ENCODE measurements around the gene SLC37A1. TPM values are rescaled to one million over a fixed set of nuclear protein-coding genes. Genes with fewer than 3 reads are reported as not detected.
A peak's percentile ranks its signal among the peaks of the same experiment; 100 is the strongest.

Gene SLC37A1
- total and polyA plus RNA-seq, 9 of the 15 experiments (the other 6 are each of a cell fraction or from before 2014, with no cell fraction given), result 0.06 to 3.4 (median 0.40) TPM

- TF ChIP-seq ASH1L (IDR thresholded peaks at IDR 0.05; ENCODE audit: borderline replicate concordance, low read depth, partially characterized antibody), result no peak
- no peak for TF ChIP-seq ZNF140 (CRISPR knock-in tag; IDR thresholded peaks at IDR 0.05)
- TF ChIP-seq ZKSCAN1 (IDR thresholded peaks at IDR 0.05; ENCODE audit: low read depth, low read length), result 0 out of 2 replicates have a peak, but pooled peaks have one; percentile 51
- TF ChIP-seq, protein P1, sequence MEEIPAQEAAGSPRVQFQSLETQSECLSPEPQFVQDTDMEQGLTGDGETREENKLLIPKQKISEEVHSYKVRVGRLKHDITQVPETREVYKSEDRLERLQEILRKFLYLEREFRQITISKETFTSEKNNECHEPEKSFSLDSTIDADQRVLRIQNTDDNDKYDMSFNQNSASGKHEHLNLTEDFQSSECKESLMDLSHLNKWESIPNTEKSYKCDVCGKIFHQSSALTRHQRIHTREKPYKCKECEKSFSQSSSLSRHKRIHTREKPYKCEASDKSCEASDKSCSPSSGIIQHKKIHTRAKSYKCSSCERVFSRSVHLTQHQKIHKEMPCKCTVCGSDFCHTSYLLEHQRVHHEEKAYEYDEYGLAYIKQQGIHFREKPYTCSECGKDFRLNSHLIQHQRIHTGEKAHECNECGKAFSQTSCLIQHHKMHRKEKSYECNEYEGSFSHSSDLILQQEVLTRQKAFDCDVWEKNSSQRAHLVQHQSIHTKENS (CRISPR knock-in tag; IDR thresholded peaks at IDR 0.05), result no peak
- TF ChIP-seq ETV6 (IDR thresholded peaks at IDR 0.05; ENCODE audit: borderline replicate concordance in 1 of 2, low read depth in 2 of 2, low read length in 1 of 2), result no peak
- no peak for TF ChIP-seq ETV6 (CRISPR knock-in tag; IDR thresholded peaks at IDR 0.05; ENCODE audit: borderline replicate concordance)
- TF ChIP-seq TBP (optimal IDR thresholded peaks at IDR 0.05; ENCODE audit: low read depth, low read length), result no peak
- no peak for TF ChIP-seq ZNF79 (CRISPR knock-in tag; IDR thresholded peaks at IDR 0.05; ENCODE audit: low read depth)
- TF ChIP-seq ZNF778 (CRISPR knock-in tag; IDR thresholded peaks at IDR 0.05), result no peak
- 0 out of 2 replicates have a peak, but pooled peaks have one; percentile 13 for TF ChIP-seq CREM (IDR thresholded peaks at IDR 0.05; ENCODE audit: low read depth)
- TF ChIP-seq ZEB2 (IDR thresholded peaks at IDR 0.05), result no peak
- TF ChIP-seq SP1 (CRISPR knock-in tag; IDR thresholded peaks at IDR 0.05), result no peak
- TF ChIP-seq HMG20B (CRISPR knock-in tag; IDR thresholded peaks at IDR 0.05), result no peak
- TF ChIP-seq MTA1 (IDR thresholded peaks at IDR 0.05; ENCODE audit: borderline replicate concordance), result no peak; the same call in 1 of the 2 replicates
- TF ChIP-seq ZMIZ1 (IDR thresholded peaks at IDR 0.05; ENCODE audit: low read depth in 2 of 2, low read length in 2 of 2), result no peak
- TF ChIP-seq MTA3 (IDR thresholded peaks at IDR 0.05; ENCODE audit: borderline replicate concordance), result 0 out of 2 replicates have a peak, but pooled peaks have one; percentile 34
- TF ChIP-seq ZSCAN29 (IDR thresholded peaks at IDR 0.05), result no peak
- no peak for TF ChIP-seq HNRNPUL1 (IDR thresholded peaks at IDR 0.05; ENCODE audit: low read length)
- no peak for TF ChIP-seq ZNF444 (CRISPR knock-in tag; IDR thresholded peaks at IDR 0.05)
- TF ChIP-seq NCOA6 (IDR thresholded peaks at IDR 0.05), result no peak
- TF ChIP-seq RBFOX2 (IDR thresholded peaks at IDR 0.05; ENCODE audit: low read depth, low read length), result no peak
- no peak for TF ChIP-seq MYBL2 (IDR thresholded peaks at IDR 0.05; ENCODE audit: low read depth)
- no peak for TF ChIP-seq MYBL2 (CRISPR knock-in tag; IDR thresholded peaks at IDR 0.05; ENCODE audit: borderline replicate concordance)
- no peak for TF ChIP-seq IRF2 (CRISPR knock-in tag; IDR thresholded peaks at IDR 0.05)
- 0 out of 2 replicates have a peak, but pooled peaks have one; percentile 23 for TF ChIP-seq STAG1 (CRISPR knock-in tag; IDR thresholded peaks at IDR 0.05; ENCODE audit: borderline replicate concordance)
- no peak for TF ChIP-seq ERF (CRISPR knock-in tag; IDR thresholded peaks at IDR 0.05)
- TF ChIP-seq ZFX (CRISPR knock-in tag; IDR thresholded peaks at IDR 0.05), result no peak
Observed at GRCh38 chr21:42467140-42467983, 46.3 kb upstream of the SLC37A1 start (continued).

All from K562 (cell line).